Ureter (tissue), 1 donor: Measurements from ENCODE around the gene FASTK. TPM values are rescaled to one million over a fixed set of nuclear protein-coding genes. Genes with fewer than 3 reads are reported as not detected.

Source experiments
- DNase-seq: peaks from one replicate; pipeline ENCODE4 v3.0.0-alpha.2; 2020; ENCODE audit warnings: low spot score
- total RNA-seq: library from RNA; stranded (reverse); gene quantifications from one replicate; pipeline ENCODE4 v1.2.4, GENCODE V29; 2023
- donor health status: DM: yes; HTN: yes; CAD: no.

The FASTK gene, protein sequence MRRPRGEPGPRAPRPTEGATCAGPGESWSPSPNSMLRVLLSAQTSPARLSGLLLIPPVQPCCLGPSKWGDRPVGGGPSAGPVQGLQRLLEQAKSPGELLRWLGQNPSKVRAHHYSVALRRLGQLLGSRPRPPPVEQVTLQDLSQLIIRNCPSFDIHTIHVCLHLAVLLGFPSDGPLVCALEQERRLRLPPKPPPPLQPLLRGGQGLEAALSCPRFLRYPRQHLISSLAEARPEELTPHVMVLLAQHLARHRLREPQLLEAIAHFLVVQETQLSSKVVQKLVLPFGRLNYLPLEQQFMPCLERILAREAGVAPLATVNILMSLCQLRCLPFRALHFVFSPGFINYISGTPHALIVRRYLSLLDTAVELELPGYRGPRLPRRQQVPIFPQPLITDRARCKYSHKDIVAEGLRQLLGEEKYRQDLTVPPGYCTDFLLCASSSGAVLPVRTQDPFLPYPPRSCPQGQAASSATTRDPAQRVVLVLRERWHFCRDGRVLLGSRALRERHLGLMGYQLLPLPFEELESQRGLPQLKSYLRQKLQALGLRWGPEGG
- total RNA-seq, result 91.7 TPM

DNA sequence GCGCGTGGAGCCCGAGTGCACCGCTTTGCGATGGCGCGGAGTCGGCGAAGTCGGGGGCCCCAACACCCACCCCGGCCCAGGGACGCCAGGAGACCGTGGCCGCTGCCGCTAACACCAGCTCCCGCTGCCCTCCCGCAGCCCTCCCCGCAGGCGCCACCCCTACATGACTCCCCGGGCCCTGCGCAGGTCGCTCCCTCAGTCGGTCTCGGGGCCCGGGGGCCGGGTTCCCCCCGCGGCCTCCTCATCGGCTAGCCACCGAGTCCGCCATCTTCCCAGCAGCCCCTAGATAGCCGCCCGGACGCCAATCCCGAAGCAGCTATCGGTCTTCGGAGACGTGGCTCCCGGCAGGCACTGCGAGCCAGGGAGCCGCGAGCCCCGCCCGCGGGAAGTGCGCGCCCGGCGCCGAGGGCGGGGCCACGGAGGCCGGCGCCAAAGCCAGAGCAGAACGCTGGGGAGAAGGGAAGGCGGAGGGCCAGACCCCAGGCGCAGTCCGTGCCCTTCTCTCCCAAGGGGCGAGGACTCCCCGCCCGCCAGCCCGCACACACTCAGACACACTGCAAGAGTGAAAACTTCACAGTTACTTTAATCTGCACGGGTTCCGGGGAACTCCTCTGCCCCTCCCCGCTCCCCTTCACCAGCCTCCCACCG, at the start of gene FASTK:
FASTK (minus strand) TSS at position 288 of the 648 bp plus-strand sequence; CDS start at position 245, 43 bp downstream.
- peak; percentile 90 for DNase-seq

DNA sequence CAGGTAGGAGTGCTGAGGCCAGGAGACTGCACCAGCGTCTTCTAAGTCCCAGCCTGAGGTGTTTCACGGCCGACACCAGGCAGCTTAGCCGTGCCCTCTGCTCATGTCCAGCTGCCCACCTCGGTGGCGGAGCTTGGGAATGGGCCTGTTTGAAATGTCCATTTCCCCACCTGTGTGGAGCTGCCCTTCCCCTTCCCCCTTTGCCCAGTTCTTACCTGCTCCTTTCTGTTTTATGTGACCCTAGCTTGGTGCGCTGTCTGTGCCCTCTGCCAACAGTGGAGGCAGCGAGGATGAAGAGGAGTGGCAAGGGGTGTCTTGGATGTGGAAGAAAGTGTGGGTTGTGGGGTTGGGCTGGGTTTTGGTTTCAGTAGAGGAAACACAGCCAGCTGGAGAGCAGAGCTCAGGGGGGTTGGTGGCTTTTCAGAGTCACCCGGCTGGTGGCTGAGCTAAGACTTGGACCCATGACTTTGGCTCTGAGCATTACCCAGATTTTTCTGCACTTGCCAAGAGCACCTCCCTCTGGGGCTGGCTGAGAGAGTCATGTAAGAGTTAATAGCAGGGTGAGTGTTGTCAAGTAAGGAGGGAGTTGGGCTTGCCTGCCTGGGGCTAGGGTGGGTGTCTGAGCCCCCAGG, 49.5 kb upstream of the FASTK start:
- DNase-seq, result no peak

DNA sequence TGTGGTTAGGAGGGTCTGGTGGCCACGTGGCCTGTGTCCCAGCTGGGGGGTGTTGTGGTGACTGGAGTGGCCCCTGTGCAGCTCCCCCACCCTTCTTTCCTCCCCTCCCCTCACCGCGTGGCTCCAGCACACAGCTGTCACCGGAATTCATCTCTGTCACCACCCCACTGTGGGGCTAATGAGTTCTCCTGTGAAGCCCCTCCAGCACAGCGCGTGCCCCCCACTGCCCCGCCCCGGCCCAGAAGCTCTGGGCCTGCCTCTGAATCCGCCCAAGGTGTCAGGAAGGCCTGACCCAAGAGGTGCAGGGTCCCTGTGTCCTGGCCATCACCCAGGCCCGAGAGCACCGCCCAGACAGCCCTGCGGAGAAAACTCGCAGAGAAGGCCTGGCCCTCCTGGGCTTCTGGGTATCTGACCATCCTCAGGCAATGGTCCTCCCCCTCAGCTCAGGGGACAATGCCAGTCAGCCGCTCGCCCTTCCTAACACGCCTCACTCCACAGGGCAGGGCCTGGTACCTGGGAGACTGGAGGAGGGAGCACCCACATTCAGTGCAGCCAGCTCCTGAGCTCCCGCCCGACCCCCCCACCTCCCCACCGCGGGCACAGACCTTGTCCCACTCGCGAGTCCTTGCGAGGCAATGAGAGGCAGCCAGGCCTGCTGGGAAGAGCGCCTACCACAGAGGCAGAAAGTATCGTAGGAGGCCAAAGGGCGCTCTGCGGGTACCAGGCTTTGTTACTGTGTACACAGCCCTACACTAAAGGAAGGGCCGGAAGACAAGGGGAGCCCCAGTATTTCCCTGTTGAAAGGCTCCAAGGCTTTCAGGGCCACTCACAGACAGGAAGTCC, 48.7 kb upstream of the FASTK start:
- DNase-seq, result no peak

DNA sequence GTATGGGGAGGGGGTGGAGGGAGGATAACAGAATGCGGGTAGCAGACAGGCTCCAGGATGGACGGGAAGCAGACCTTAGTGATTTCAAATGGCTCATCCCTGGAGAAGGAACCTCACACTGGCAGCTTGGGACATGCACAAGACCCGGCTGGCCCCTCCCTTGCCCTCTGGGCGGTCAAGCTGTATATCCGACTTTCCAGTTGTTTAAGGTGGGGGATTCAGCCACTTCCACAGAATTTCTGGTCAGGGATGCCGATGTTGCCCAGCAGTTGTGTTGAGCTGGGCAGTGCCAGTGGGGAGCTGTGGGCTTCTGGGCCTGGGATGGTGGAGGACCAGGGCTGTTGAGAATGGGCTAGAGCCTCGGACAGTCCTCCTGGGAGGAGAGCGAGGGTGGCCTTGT, 48.1 kb upstream of the FASTK start:
- DNase-seq, result no peak

DNA sequence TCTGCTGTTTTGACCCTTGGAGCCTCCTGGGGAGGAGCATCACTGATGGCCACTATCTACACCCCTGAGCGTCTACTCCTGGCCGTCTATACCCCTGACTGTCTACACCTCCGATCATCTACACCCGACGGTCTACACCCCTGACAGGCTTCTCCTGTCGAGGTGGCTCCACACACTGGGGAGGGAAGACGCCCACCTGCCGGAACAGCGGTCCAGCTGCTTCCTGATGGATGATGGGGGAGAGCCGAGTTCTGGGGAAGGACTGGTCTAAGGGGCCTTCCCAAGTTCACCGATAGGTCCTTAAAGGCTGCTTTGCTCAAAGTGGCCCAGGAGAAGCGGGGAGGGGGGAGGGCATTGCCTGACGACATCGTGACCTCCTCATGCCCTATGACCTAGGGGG, 47.5 kb upstream of the FASTK start:
- DNase-seq, result no peak

DNA sequence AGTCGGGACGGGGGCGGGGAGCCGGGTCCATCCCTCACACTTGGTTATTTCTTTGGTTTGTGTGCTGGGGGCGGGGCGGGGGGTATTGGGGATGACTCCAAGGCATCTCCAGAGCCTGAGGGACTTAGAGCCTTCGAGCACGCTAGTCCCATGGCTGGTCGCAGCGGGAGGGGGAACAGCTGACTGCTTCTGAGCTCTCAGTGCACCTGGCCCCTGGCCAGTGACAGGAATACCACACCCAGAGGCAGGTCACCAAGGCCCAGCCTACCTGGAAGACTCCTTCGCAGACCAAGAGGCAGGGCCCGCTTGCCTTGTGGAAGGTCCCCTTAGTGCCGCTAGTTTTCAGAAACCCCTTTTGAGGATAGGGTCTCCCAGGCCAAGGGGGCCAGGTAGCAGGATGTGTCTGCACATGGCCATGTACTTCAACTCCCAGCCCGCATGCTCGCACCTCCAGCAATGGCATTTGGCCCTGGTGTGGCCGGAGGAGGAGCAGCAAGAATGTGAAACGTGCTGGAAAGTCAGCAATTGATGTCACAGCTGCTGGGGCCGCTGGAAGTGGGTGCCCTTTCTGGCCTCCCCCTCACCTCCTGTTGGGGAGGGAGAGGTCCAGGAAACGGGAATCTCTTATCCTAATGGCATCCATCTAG, 46.0 kb upstream of the FASTK start:
- DNase-seq, result no peak

DNA sequence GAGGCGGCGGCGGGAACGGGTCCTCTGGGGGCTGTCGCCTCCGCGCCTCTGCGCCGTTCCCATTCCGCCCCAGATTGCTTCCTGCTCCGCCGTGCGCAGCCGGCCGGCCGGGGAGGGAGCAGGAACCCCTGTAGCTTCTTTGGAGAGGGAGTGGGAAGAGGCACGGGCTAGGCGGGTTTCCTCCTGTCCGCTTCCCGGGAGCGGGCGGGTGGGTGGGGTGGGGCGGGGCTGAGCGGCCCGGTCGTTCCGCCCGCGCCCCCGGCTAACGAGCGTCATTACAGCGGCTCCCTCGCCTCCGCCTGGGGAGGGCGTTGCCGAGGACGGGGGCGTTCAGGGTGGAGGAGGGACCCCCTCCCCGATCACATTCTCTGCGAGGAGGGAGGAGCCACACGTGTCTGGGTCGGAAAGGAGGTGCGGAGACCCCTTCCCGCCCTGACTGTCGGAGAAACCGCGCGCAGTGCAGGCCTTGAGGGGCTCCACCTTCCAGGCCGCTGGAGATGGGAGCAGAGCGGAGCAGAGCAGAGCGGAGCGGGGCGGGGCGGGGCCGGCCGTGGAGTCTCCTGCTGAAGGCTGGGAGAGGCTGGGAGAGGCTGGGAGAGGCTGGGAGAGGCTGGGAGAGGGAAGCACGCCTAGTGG, 45.4 kb upstream of the FASTK start:
- DNase-seq, result no peak

DNA sequence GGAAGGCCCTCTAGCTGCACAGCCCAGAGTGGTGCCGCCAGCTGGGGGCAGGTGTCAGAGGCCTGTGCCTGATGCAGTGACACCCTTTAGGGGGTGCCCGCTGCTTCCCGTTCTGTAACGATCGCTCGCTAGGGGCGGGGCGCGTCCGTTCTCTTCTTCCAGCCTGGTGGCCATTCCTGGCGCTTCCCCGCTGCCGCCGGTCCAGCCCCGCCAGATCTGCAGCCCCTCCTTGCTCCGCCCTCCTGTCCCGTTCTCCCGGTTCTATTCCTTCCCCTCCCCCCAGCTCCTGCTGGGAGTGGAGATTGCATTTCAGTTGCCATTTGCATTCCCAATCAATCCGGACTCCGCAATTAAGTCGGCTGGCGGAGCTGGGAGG, 44.8 kb upstream of the FASTK start:
- no peak for DNase-seq

DNA sequence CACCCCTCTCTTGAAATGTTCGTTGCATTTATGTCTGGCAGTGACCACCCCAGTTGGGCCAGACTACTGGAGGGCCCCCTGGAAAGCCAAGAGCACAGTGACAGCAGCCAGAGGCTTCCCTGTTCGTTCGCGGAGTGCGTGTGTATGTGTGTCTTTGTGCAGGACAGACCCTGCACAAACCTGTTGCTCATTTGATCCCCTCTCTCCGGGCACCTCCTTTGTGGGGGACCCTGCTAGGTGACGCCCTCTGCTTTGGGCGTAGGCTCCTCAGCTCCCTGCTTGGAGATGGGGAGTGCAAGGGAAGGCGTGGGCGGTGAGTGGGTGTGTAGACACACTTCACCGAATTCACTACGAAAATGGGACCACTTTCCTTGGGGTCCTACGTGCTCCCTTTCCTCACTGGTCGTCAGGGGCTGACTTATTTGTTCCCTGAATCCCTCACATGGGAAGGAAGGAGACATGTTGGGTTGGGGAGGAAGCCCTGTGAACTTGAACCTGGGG, 44.3 kb upstream of the FASTK start:
- no peak for DNase-seq

DNA sequence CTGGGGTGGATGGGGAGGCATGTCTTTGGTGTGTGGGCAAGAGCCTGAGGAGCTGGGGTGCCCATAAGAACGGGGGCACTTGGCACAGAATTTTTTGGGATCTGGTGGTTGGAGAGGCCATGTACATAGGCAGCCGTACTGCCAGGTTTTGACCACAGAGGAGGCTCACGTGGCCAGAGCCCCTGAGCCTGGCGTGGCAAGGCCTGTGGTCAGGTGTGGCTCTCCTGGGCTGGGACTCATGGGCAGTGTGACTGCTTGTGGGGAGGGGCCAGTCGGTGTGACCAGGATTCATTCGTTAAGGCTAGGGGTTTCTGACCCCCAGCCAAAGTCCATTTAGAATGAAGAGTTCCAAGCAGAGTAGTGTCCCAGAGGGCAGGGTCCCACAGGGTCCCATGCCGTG, 43.9 kb upstream of the FASTK start:
- no peak for DNase-seq

DNA sequence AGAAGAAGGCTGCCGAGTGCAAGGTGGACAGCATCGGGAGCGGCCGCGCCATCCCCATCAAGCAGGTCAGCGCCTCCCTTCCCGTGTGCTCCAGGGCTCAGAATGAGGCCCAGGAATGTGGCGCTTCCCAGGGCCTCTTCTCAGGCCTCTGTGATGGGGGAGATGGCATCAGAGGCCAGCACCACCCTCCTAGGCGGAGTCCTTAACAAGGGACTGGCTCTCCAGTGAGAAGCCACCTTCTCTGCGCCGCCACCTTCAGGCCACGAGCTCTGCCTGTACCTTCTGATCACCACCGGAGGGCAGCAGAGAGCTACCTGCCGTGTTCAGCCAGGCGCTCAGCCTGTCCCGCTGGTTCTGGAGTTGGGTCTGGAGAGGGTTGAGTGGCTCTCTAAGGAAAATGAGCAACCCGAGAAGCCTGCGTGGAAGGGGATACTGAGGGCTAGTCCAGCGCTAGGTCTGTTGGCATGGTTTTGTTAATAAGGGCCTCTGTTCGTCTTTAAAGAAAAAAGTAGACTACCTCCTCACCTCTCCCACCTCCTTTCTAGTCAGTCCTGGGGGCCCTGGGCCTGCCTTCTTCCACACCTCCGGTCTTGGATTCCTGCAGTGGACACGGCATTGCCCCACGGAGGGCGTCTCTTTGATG, 43.3 kb upstream of the FASTK start:
- DNase-seq, result peak; percentile 88

DNA sequence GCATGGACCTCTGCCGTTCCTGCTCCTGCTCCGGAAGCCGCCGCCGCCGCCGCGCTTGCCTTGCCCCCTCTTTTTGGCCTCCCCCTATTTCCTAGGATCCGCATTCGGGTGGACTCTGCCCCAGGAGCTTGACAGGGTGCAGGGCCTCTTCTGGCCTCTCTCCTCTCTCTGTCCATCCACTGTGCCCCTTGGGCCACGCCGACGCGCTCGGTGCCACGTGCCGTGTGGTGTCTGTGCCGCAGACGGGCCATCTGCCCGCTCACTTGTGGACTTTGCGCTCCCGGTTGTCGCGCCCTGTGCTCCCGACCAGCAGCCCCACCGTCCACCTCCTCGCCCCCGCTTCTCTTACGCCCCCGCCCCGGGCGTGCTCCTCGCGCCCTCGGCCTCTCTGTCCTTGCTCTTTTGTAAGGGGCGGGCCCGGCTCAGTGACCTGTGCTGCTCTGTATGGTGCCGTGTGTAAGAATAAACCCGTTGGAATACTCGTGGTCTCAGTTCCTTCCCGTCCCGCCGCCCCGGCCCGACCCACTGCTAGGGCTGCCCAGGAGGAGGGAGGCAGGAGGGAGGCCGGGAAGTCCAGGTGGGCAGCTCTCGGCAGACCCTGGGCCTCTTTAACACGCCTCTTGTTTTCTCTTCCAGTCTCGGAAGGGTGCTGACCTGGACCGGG, 42.7 kb upstream of the FASTK start:
- DNase-seq, result no peak

DNA sequence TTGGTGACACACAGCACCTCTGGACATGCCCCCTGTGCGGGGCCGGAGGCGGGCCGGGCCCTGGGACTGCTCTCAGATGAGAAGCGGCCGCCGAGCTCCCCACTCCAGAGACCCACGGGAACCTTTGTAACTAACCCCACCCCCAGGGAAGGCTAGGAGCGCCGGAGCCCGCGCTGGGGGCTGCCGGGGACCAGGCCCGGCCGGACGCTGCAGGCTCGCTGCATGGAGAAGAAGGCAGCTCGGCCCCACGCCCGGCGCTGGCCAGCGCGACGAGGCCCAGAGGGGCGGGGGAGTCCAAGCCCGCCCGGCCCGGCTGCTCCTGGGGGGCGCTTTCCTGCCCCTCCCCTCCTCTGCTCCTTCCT, 42.2 kb upstream of the FASTK start:
- no peak for DNase-seq

DNA sequence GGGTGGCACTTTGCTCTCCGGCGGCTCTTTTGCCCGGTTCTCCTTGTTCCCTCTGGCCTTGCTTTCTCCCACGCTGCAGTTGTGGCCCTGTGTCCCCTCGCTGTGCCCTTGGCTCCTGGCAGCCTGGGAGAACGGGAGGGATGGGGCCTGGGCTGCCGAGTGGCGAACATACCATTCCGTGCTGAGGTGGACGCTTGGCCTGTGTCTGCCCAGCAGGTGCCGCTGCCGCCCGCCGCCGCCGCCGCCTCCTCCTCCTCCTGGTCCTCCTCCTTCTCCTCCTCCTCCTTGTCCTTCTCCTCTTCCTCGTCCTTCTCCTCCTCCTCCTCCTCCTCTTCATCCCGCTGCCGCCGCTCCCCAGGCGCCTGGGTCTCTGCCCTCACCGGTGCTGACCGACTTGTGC, 41.7 kb upstream of the FASTK start:
- DNase-seq, result no peak

DNA sequence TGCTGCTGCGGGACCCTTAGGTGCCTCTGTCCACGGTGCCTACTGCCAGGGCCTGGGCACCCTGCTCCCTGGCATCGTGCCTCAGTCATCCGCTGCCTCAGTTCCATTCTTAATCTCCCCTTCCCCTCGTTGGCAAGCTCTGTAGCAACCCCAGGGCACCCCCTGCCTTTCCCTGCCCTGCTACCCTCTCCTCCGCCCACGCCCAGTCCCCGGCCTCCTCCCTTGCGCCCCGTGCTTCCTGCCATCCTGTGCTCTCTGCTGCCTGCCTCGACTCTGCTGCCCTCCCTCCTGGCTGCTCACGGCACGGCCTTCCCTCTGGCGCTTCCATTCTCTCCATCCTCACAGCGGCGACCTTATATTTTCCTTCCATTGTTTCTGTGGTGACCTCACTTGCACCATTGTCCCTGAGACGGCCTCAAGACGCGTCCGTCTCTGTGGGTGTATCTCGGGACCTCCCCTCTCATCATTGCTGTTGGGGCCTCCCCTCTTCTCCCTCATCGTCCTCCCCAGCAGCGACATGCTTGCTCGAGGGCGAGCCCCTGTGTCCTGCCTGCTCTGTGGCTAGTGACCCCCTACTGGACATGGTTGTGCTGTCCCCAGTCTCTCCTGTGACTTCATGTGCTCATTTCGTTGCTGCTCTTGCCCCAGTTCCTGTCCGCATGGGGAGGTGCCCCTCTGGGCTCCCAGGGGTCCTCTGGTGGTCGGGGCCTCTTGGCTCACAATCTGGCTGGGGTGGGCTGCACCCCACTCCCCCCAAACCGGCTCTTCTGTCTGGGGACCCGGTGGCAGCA, 41.0 kb upstream of the FASTK start:
- no peak for DNase-seq

DNA sequence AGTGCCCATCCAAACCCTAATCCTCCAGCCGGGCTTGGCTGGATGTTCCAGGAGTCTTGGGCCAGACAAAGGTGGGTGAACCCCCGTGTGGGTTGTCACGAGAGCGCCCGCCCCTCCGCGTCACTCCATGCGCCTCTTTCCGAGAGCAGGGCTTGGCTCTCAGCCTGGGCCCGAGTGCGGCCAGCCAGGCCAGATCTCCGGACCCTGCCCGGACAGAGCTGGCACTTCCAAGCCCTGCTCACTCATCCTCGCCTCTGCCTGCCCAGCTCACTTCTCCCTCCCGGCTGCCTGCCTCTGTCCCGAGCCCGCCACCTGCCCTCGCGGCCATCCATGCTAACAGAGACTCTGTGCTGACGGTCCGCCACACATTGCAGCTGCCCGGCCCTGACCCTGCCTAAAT, 40.3 kb upstream of the FASTK start:
- no peak for DNase-seq

DNA sequence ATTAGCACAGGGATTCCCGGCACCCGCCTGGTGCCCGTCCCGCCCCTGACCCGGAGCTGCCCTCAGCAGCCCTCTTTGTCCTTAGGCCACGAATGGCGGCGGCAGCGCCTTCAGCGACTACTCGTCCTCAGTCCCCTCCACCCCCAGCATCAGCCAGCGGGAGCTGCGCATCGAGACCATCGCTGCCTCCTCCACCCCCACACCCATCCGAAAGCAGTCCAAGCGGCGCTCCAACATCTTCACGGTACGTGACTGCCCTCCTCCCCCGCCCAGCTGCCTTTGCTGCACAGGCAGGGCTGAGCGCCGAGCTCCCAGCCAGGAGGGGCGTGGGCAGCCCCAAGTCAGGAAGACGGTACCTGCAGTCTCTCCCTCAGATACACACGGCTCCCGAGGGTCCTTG, 39.3 kb upstream of the FASTK start:
- DNase-seq, result no peak

DNA sequence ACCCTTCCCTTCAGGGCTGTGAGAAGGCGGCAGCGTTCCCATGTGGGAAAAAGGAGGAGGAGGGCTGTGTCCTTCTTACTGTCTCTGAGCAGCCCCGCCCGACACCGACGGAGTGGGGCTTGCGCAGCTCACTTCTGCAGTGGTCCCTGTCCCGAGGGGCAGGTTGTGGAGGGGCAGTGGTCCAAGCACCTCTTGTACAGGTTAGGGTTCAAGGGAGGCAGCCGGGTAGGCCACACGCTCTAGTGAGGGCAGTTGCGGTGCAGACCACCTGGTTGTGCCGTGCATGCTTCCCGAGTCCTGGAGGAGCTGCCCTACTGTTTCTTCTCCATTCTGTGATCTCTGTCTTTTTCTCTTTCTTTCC, 38.4 kb upstream of the FASTK start:
- no peak for DNase-seq
